Right lung (tissue), 5 donors: Measurements from ENCODE around the gene CDH26. TPM values are rescaled to one million over a fixed set of nuclear protein-coding genes. Genes with fewer than 3 reads are reported as not detected.
A peak's percentile ranks its signal among the peaks of the same experiment; 100 is the strongest.

Experiments used
- DNase-seq, 2 donors: peaks; one replicate each; pipeline ENCODE4 v3.0.0-alpha.2; 2013
- polyA plus RNA-seq, 5 donors: library from polyadenylated mRNA; unstranded; fragments of 120-200 nt; gene quantifications; one replicate each; pipeline versions ENCODE4 v1.2.1 to v1.2.3, GENCODE V29; 2013; ENCODE audit warnings: inconsistent platforms in 1 of 5, low replicate concordance in 1 of 5; ENCODE audit not compliant: insufficient read length in 5 of 5, insufficient read depth in 1 of 5

CDH26 gene
- polyA plus RNA-seq, 5 donors = 1.6 to 2.6 (median 2.2) TPM

GRCh38 chr20:60043435-60043834, 85.2 kb downstream of the CDH26 start:
- no peak for DNase-seq

- DNase-seq = no peak
These were observed 87.8 kb downstream of the CDH26 start for GRCh38 chr20:60046011-60046413.

- no peak for DNase-seq
These were observed 88.2 kb downstream of the CDH26 start for GRCh38 chr20:60046436-60046835.

- DNase-seq = no peak
These were observed 88.6 kb downstream of the CDH26 start for GRCh38 chr20:60046860-60047259.

GRCh38 chr20:60048634-60049521, 90.7 kb downstream of the CDH26 start:
- no peak for DNase-seq

- no peak for DNase-seq
These were observed 91.4 kb downstream of the CDH26 start for GRCh38 chr20:60049601-60050000.

- no peak for DNase-seq
These were observed 92.1 kb downstream of the CDH26 start for GRCh38 chr20:60050193-60050947.

GRCh38 chr20:60051911-60052310, 93.7 kb downstream of the CDH26 start:
- DNase-seq = no peak

- no peak for DNase-seq
These were observed 94.1 kb downstream of the CDH26 start for GRCh38 chr20:60052322-60052721.

- peak in 1 of 2 donors; percentile 56 for DNase-seq
These were observed 95.0 kb downstream of the CDH26 start for GRCh38 chr20:60053125-60053817.

- DNase-seq = no peak
These were observed 95.6 kb downstream of the CDH26 start for GRCh38 chr20:60053818-60054190.

GRCh38 chr20:60054716-60055634, 96.8 kb downstream of the CDH26 start:
- DNase-seq = no peak

- DNase-seq = no peak
These were observed 97.5 kb downstream of the CDH26 start for GRCh38 chr20:60055740-60056139.

- no peak for DNase-seq
These were observed 98.3 kb downstream of the CDH26 start for GRCh38 chr20:60056407-60057122.

GRCh38 chr20:60057123-60057865, 99.1 kb downstream of the CDH26 start:
- peak in 1 of 2 donors; percentile 67 for DNase-seq

- DNase-seq = no peak
These were observed 99.9 kb downstream of the CDH26 start for GRCh38 chr20:60057866-60058807.

GRCh38 chr20:60058879-60059278, 100.7 kb downstream of the CDH26 start:
- no peak for DNase-seq

GRCh38 chr20:60060006-60060557, 101.9 kb downstream of the CDH26 start:
- no peak for DNase-seq
